Measurements from ENCODE around the gene ASB16. TPM values are rescaled to one million over a fixed set of nuclear protein-coding genes. Genes with fewer than 3 reads are reported as not detected.

Gene ASB16
- total RNA-seq, 2 donors from 2014 or later: 0.53 TPM; not detected in 1

DNA sequence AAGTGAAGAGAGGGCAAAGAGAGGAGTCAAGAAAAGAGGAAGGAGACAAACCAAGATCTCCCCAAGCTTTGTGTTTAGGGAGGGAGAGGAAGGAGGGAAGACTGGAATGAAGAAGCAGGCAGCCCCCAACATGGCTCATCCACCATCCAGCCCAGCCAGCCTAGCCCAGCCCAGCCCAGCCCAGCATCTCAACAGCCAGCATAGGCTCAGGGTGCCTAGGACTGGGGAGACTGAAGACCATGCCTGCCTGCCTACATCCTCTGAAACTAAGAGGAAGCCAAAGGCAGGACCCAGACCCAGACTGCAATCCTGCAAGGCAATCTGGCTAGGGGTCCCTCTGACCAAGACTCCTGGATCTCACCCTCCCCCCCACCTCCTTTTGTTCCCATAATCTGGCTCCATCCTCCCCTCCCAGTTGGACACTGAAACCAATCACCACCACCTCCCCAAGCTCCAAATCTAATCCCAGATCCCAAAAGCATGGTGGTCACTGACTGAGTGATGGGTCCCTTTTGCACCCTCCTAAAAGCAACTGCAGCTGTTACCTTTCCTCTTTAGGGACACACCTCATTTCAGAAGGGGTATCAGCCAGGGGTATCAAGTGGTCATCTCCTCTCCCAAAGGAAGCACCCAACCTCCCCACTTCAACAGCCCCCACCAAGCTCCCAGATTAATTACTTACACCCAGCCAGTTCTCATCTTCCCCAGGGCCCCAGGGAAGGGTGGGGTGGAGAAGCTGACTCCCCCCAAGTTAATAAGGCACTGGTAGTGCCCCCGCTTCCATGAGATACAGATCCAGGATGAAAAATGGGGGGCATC lies 48.3 kb upstream of the ASB16 start:
- H3K9ac ChIP-seq (ENCODE audit: extremely low read depth, low read length, poor library complexity, severe bottlenecking): peak overlapping the region; percentile 86
- H3K27ac ChIP-seq (ENCODE audit: low read depth, low read length): no peak overlapping the region
- no peaks in the 10 kb centered on the region for H3K9me3 ChIP-seq (ENCODE audit: control insufficient read depth, low read length)
- H3K4me3 Mint-ChIP-seq: peak overlapping the region; percentile 88
- peaks cover 6% of the 10 kb centered on the region for H3K36me3 Mint-ChIP-seq (ENCODE audit: low read depth)
- H3K4me1 ChIP-seq (ENCODE audit: control insufficient read depth, insufficient read depth, low read length): peaks cover 14% of the 10 kb centered on the region
- H3K36me3 ChIP-seq (ENCODE audit: control insufficient read depth, insufficient read depth, low read length): peaks cover 4% of the 10 kb centered on the region
- TF ChIP-seq, protein P1, sequence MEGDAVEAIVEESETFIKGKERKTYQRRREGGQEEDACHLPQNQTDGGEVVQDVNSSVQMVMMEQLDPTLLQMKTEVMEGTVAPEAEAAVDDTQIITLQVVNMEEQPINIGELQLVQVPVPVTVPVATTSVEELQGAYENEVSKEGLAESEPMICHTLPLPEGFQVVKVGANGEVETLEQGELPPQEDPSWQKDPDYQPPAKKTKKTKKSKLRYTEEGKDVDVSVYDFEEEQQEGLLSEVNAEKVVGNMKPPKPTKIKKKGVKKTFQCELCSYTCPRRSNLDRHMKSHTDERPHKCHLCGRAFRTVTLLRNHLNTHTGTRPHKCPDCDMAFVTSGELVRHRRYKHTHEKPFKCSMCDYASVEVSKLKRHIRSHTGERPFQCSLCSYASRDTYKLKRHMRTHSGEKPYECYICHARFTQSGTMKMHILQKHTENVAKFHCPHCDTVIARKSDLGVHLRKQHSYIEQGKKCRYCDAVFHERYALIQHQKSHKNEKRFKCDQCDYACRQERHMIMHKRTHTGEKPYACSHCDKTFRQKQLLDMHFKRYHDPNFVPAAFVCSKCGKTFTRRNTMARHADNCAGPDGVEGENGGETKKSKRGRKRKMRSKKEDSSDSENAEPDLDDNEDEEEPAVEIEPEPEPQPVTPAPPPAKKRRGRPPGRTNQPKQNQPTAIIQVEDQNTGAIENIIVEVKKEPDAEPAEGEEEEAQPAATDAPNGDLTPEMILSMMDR (conservative IDR thresholded peaks at IDR 0.05): no peak
- H3K9me3 Mint-ChIP-seq: no peaks in the 10 kb centered on the region
- peaks cover 40% of the 10 kb centered on the region for H3K4me1 Mint-ChIP-seq
- no peaks in the 10 kb centered on the region for H3K27me3 Mint-ChIP-seq (ENCODE audit: insufficient read depth)
- H3K27me3 ChIP-seq (ENCODE audit: control insufficient read depth, insufficient read depth, low read length, poor library complexity, severe bottlenecking): no peaks in the 10 kb centered on the region
- peak; percentile 72 for DNase-seq
- peak overlapping the region; percentile 97 for H3K4me3 ChIP-seq (ENCODE audit: low read length)
- H3K27ac Mint-ChIP-seq: peak overlapping the region; percentile 94
- whole genome bisulfite sequencing, 2 experiments (ENCODE audit: insufficient coverage in 1 of 2, insufficient read length in 1 of 2): 50% methylated on average over 1 of the region's 1 CpG; no CpG with 5 or more reads in 1 of the 2 experiments

DNA sequence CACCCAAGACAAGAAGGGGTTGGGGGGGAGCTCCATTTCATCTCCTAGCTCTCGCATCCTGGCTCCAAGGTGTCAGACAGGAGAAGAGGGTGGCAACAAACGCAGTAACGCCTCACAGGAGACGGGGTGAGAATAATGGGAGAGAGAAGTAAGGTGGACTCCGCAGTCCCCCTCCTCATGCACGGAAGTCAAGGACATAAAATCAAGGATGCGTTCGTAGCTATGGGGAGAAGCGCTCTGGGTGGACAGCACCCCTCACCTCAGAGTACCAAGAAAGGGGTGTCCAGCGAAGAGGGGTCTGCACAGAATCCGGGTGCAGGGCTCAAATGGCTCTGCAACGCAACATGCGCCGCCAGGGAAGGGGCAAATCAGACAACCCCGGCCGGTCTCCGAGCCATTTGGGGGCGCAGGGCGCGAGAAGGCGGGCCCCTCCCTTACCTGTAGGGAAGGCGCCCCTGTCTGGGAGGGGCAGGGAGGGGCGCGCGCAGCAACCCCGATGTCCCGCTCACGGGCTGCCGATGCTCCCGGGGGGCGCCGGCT lies 47.6 kb upstream of the ASB16 start:
- peak overlapping the region; percentile 88 for H3K4me3 Mint-ChIP-seq
- peak overlapping the region; percentile 94 for H3K27ac Mint-ChIP-seq
- H3K4me1 ChIP-seq (ENCODE audit: control insufficient read depth, insufficient read depth, low read length): peaks cover 14% of the 10 kb centered on the region
- H3K36me3 ChIP-seq (ENCODE audit: control insufficient read depth, insufficient read depth, low read length): peaks cover 4% of the 10 kb centered on the region
- H3K9ac ChIP-seq (ENCODE audit: extremely low read depth, low read length, poor library complexity, severe bottlenecking): peak overlapping the region; percentile 86
- peak overlapping the region; percentile 97 for H3K4me3 ChIP-seq (ENCODE audit: low read length)
- no peaks in the 10 kb centered on the region for H3K27me3 Mint-ChIP-seq (ENCODE audit: insufficient read depth)
- peaks cover 6% of the 10 kb centered on the region for H3K36me3 Mint-ChIP-seq (ENCODE audit: low read depth)
- H3K27me3 ChIP-seq (ENCODE audit: control insufficient read depth, insufficient read depth, low read length, poor library complexity, severe bottlenecking): no peaks in the 10 kb centered on the region
- H3K4me1 Mint-ChIP-seq: peaks cover 37% of the 10 kb centered on the region
- no peaks in the 10 kb centered on the region for H3K9me3 Mint-ChIP-seq
- H3K9me3 ChIP-seq (ENCODE audit: control insufficient read depth, low read length): no peaks in the 10 kb centered on the region
- 1 to 2% methylated on average over 15 to 32 of the region's 32 CpGs for WGBS, 2 experiments (ENCODE audit: insufficient coverage in 1 of 2, insufficient read length in 1 of 2)
- peak overlapping the region; percentile 60 for H3K27ac ChIP-seq (ENCODE audit: low read depth, low read length)
- peak; percentile 79 for DNase-seq
- TF ChIP-seq, protein P1 (conservative IDR thresholded peaks at IDR 0.05): no peak

DNA sequence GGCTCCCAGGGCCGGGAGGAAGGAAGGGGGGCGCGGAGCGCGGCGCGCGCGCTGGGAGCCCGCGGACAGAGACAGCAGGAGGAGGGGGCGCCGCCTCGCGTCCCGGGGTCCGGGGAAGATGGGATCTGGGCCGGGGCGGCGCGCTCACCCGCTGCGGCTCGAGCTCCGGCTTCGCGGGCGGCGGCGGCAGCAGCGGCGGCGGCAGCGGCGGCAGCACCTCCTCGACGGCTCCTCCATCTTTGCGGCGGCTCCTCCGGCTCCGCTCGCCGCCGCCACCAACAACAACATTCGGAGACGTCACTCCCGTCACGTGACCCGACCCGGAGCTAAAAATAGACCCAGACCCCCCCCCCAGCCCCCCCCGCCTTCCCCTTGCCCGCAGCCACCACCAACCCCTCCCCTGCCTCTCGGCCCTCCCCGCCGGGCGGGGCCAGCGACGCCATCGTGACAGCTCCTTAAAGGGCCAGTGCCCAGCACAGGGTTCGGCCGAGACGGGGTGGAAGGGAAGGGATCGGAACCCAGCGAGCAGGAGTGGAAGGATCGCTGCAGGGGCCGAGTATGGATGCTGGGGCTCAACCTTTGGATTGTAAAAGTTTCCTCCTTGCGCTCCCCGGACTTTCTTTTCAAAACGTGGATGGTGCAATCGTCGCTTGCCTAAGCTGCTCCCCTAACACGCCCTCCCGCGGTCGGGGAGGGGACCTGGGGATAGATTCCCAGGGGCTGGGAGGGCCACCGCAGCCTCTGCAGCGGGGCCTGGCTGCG lies 47.0 kb upstream of the ASB16 start, which contains the start of gene HDAC5:
TSS of gene HDAC5 (minus strand) at position 286 of the 762 bp plus-strand sequence. CDS start 6,126 bp downstream, outside the sequence.
- Histone ChIP-seq H3K9me3 (ENCODE audit: control insufficient read depth, low read length) (no peaks in the 10 kb centered on the region), H3K27me3 (ENCODE audit: control insufficient read depth, insufficient read depth, low read length, poor library complexity, severe bottlenecking) (no peaks in the 10 kb centered on the region), H3K9ac (ENCODE audit: extremely low read depth, low read length, poor library complexity, severe bottlenecking) (peak within 1 kb of the TSS; percentile 86), H3K4me3 (ENCODE audit: low read length) (peak within 1 kb of the TSS; percentile 97), H3K4me1 (ENCODE audit: control insufficient read depth, insufficient read depth, low read length) (peaks cover 14% of the 10 kb centered on the region), H3K27ac (ENCODE audit: low read depth, low read length) (peak within 1 kb of the TSS; percentile 91), H3K36me3 (ENCODE audit: control insufficient read depth, insufficient read depth, low read length) (peaks cover 4% of the 10 kb centered on the region)
- Mint-ChIP-seq H3K36me3 (ENCODE audit: low read depth) (peaks cover 6% of the 10 kb centered on the region), H3K27me3 (ENCODE audit: insufficient read depth) (no peaks in the 10 kb centered on the region), H3K4me1 (peaks cover 32% of the 10 kb centered on the region), H3K4me3 (peak within 1 kb of the TSS; percentile 88), H3K9me3 (no peaks in the 10 kb centered on the region), H3K27ac (peak within 1 kb of the TSS; percentile 98)
- WGBS, 2 experiments (ENCODE audit: insufficient coverage in 1 of 2, insufficient read length in 1 of 2): 0 to 1% methylated on average over 35 to 69 of the region's 78 CpGs
- TF ChIP-seq, protein P1 (conservative IDR thresholded peaks at IDR 0.05): peak; percentile 73
- peak; percentile 100 for DNase-seq

Data from endodermal cell (in vitro differentiated cells).